Measurements from ENCODE around the gene LRP1-AS.

GRCh38 chr12:57119294-57120085, 27.9 kb downstream of the LRP1-AS start:
- no peak for TF ChIP-seq POLR2A (IDR thresholded peaks at IDR 0.05)
- TF ChIP-seq CTCF (IDR thresholded peaks at IDR 0.05), result no peak
- no peak for TF ChIP-seq POLR2AphosphoS5 (IDR thresholded peaks at IDR 0.05; ENCODE audit: insufficient read depth in 1 of 2, low read depth in 1 of 2)

Measured in vagina (tissue), 2 donors.